BLaER1 (cell line): ENCODE measurements around the gene CHST2.

Source experiments
- H3K27ac ChIP-seq: shearing (Covaris generic); formaldehyde crosslinking; 2 replicates; pipeline ENCODE4 v1.8.1; 2022
- H3K27me3 ChIP-seq: shearing (Covaris generic); formaldehyde crosslinking; 2 replicates; pipeline ENCODE4 v1.8.1; 2022
- H3K36me3 ChIP-seq: shearing (Covaris generic); formaldehyde crosslinking; 2 replicates; pipeline ENCODE4 v1.8.1; 2022
- H3K4me1 ChIP-seq: shearing (Covaris generic); formaldehyde crosslinking; 2 replicates; pipeline ENCODE4 v1.8.1; 2022
- H3K4me2 ChIP-seq: shearing (Covaris generic); formaldehyde crosslinking; 2 replicates; pipeline ENCODE4 v1.8.1; 2022
- H3K4me3 ChIP-seq: shearing (Covaris generic); formaldehyde crosslinking; 2 replicates; pipeline ENCODE4 v1.8.1; 2022
- H3K9ac ChIP-seq: shearing (Covaris generic); formaldehyde crosslinking; 2 replicates; pipeline ENCODE4 v1.8.1; 2022
- H3K9me3 ChIP-seq: shearing (Covaris generic); formaldehyde crosslinking; 2 replicates; pipeline ENCODE4 v1.8.1; 2022
- H4K20me1 ChIP-seq: shearing (Covaris generic); formaldehyde crosslinking; 2 replicates; pipeline ENCODE4 v1.8.1; 2022
- Cebpa-rat ChIP-seq: shearing (Covaris generic); IDR thresholded peaks from 2 replicates; pipeline ENCODE4 v1.8.1; 2022

The CHST2 gene

DNA sequence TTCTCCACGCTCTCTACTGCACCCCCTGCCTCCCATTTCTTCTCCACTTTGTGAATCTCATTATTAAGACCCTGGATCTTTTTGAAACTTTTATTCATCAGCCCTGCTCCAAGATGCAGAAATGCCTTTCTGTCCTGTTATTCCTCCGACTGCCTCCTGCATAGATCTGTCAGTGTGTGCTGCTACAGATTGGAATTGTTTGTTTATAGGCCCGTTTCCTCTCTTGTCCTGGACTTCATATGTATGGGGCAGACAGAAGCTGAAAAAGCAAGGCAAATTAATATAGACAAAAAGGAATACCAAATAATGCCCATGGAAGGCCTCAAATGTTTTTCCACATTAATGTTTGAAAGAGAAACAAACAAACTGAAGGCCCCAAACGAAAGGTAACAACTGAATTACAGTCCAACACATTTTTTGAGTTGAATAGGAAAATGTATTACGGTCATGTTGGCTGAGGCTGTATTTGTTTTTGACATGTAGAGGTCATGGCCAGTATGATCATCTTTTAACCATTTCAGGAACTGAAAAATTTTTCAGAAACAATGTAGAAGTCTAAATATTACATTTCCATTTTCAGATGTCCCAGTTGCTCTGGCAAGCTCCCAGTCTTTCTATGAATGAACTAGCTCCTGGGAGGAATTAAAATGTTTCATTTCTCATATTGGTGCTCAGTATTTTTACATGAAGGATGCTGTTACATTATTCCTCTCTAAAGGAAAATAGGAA is 8.8 kb downstream of the CHST2 start:
- Histone ChIP-seq H3K36me3 (no peaks in the 10 kb centered on the region), H3K27me3 (0 out of 2 replicates have a peak, but pooled peaks cover 4% of the 10 kb centered on the region), H3K27ac (no peak overlapping the region), H3K9me3 (no peaks in the 10 kb centered on the region), H3K9ac (no peak overlapping the region), H4K20me1 (no peaks in the 10 kb centered on the region), H3K4me2 (no peak overlapping the region), H3K4me3 (no peak overlapping the region), H3K4me1 (peaks cover 2% of the 10 kb centered on the region; the same call in 1 of the 2 replicates)
- no peak for TF ChIP-seq Cebpa-rat

DNA sequence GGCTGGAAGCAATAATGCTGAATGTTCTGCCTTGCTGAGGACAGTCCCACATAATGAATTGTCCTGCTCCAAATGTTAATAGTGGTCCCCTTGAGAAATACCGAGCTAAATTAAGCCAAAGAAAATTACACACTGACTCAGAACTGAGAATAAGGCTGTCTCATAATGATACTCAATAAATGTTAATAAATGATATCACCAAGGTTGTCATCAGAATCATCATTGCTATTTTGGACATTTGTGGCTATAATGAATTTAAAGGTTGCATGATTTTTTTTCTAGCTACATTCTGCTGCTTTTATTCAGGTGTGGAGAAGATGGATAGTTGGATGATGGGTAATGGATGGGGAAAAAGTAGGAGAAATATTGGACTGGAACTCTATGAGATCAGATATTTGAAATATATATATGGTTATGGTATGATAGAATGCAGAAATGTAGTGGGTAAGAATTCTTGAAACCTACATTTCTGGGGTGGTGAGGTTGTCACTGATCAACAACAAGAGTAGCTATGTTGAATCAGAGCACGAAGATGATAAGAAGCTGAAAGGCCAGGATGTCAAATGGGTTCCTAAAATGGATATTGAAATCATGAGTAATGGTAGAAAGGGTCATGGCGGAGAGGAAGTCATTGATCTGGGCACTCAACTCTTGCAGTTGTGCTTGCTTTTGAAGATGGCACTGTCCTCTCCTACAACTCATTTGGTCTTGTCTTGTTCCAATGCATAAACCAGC is 12.8 kb downstream of the CHST2 start:
- Histone ChIP-seq H3K27me3 (no peaks in the 10 kb centered on the region), H3K9ac (no peak overlapping the region), H3K4me3 (no peak overlapping the region), H4K20me1 (no peaks in the 10 kb centered on the region), H3K9me3 (no peaks in the 10 kb centered on the region), H3K4me1 (no peaks in the 10 kb centered on the region), H3K4me2 (no peak overlapping the region), H3K27ac (no peak overlapping the region), H3K36me3 (no peaks in the 10 kb centered on the region)
- no peak for TF ChIP-seq Cebpa-rat

DNA sequence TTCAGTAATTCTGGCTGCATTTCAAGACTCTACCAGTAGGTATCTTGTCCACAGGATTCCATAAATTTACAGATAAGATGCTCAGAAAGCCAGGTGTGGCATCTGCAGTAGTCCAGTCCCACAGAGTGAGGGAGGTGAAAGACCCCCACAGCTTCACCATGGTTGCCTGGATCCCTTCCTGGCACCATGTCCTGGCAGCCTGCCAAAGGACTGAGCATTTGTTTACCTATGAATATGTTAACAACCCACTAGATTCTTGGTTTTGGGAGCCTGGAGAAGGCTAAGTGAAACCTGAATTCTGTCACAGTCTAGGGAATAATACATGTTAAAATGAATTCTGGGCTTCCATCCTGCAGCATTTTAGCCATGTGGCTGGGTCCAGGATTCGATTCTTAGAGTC is 14.9 kb downstream of the CHST2 start:
- H3K4me2 ChIP-seq, result no peak overlapping the region
- no peaks in the 10 kb centered on the region for H3K9me3 ChIP-seq
- H3K36me3 ChIP-seq, result no peaks in the 10 kb centered on the region
- H3K4me1 ChIP-seq, result no peaks in the 10 kb centered on the region
- TF ChIP-seq Cebpa-rat, result no peak
- no peaks in the 10 kb centered on the region for H4K20me1 ChIP-seq
- H3K9ac ChIP-seq, result no peak overlapping the region
- H3K4me3 ChIP-seq, result no peak overlapping the region
- H3K27ac ChIP-seq, result no peak overlapping the region
- no peaks in the 10 kb centered on the region for H3K27me3 ChIP-seq

DNA sequence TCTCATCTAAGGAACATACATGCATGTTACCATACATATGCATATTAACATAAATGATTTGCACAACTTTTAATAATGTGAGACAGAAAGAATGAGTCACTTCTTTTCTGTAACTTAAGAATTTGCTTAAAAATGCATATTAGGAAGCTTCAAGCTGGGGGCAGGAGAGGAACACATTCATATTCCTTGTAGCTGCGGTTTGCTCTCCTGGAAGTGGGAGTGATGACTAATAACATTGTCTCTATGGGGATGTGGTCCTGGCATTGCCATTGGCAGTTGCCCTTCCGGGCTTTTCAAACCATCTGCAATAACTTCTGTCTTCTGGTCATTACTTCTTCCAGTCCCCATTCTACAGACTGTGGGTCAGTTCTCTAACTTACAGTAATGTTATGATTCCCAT is 15.6 kb downstream of the CHST2 start:
- no peak for TF ChIP-seq Cebpa-rat
- H3K9ac ChIP-seq, result no peak overlapping the region
- no peak overlapping the region for H3K27ac ChIP-seq
- no peaks in the 10 kb centered on the region for H3K36me3 ChIP-seq
- no peaks in the 10 kb centered on the region for H3K9me3 ChIP-seq
- no peak overlapping the region for H3K4me3 ChIP-seq
- no peaks in the 10 kb centered on the region for H3K27me3 ChIP-seq
- H3K4me1 ChIP-seq, result no peaks in the 10 kb centered on the region
- no peaks in the 10 kb centered on the region for H4K20me1 ChIP-seq
- H3K4me2 ChIP-seq, result no peak overlapping the region

DNA sequence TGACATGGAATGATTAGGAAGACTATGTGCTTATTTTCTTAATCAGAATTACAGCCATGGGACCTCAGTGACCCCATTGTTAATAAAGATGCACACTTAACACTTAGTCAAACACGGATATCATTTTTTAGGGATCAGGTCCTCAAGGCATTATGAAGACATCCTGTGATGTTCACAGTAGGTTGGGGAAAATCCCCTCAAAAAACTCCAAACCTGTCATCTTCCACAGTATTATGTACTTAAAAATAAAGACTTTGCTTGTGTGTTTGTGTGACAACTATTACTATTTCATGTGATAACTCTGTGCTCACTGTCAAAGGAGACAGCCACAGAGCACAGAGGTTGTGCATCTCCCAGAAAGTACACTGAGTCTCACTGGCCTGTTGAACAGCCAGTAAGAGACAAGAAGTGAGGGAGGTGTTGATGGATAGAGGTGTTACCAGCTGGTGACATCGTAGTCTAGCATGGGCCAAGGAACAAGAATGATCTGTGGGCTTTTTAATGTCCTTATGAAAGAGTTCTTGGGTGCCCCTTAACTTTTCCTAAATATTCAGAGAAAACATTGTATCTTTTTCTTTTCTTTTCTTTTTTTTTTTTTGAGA is 18.0 kb downstream of the CHST2 start:
- Histone ChIP-seq H3K9me3 (no peaks in the 10 kb centered on the region), H3K27me3 (no peaks in the 10 kb centered on the region), H3K4me1 (no peaks in the 10 kb centered on the region), H3K9ac (no peak overlapping the region), H3K4me2 (no peak overlapping the region), H3K36me3 (no peaks in the 10 kb centered on the region), H3K4me3 (no peak overlapping the region), H4K20me1 (no peaks in the 10 kb centered on the region), H3K27ac (no peak overlapping the region)
- TF ChIP-seq Cebpa-rat, result no peak

DNA sequence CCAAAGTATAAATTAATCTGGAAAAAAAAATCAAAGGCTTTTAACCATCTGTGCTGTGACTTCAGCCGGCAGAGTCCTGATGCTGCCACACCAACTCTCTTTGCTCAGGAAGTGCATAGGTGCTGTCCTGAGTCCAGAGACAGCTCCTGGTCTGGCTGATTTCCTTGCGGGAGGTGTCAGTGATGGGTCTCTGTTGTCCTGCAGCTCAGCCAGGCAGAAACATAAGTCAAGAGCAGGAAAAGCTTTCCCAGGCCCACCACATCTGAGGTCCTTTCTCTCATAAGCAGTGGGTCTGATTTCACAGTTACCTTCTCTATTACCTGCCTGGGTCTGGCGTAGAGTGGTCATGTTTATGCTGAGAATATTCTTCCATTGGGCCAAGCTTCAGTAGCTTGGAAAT is 19.4 kb downstream of the CHST2 start:
- no peak for TF ChIP-seq Cebpa-rat
- Histone ChIP-seq H3K9ac (no peak overlapping the region), H3K4me1 (no peaks in the 10 kb centered on the region), H4K20me1 (no peaks in the 10 kb centered on the region), H3K27ac (no peak overlapping the region), H3K9me3 (no peaks in the 10 kb centered on the region), H3K27me3 (no peaks in the 10 kb centered on the region), H3K4me2 (no peak overlapping the region), H3K4me3 (no peak overlapping the region), H3K36me3 (no peaks in the 10 kb centered on the region)

DNA sequence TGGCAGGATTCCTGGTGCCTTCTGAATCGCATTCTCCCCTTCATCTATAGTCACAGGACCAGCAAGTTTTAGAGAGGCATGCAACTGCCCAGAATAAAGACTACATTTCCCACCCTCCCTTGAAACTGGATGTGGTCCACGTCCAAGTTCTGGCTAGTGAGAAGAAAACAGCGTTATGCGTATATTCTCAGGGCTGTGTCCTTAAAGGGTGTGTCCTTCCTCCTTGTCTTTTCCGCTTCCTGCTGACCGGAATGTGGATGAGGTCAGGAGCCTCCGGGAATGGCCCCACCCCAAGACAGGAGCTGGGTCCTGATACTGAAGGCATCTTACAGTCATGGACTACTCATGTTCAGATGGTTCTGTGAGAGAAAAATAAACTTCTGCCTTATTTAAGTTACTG is 20.2 kb downstream of the CHST2 start:
- Histone ChIP-seq H4K20me1 (no peaks in the 10 kb centered on the region), H3K27me3 (no peaks in the 10 kb centered on the region), H3K27ac (no peak overlapping the region), H3K9me3 (no peaks in the 10 kb centered on the region), H3K9ac (no peak overlapping the region), H3K4me1 (no peaks in the 10 kb centered on the region), H3K4me2 (no peak overlapping the region), H3K36me3 (no peaks in the 10 kb centered on the region), H3K4me3 (no peak overlapping the region)
- no peak for TF ChIP-seq Cebpa-rat

DNA sequence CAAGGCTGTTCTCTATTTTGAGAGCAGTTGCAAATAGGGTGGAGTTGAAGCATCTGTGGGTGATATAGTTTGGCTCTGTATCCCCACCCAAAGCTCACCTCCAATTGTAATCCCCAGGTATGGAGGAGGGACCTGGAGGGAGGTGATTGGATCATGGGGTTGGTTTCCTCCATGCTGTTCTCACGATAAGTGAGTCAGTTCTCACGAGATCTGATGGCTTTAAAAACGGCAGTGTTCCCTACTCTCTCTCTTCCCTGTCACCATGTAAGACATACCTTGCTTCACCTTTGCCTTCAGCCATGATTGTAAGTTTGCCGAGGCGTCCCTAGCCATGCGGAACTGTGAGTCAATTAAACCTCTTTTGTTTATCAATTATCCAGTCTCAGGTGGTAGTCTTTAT is 21.0 kb downstream of the CHST2 start:
- H3K36me3 ChIP-seq, result no peaks in the 10 kb centered on the region
- no peak overlapping the region for H3K4me2 ChIP-seq
- no peak for TF ChIP-seq Cebpa-rat

DNA sequence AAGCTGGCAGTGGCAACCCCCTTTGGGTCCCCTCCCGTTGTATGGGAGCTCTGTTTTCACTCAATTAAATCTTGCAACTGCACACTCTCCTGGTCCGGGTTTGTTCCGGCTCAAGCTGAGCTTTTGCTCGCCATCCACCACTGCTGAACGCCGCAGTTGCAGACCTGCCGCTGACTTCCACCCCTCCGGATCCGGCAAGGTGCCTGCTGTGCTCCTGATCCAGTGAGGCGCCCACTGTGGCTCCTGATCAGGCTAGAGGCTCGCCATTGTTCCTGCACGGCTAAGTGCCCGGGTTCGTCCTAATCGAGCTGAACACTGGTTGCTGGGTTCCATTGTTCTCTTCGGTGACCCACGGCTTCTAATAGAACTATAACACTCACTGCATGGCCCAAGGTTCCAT is 22.8 kb downstream of the CHST2 start:
- TF ChIP-seq Cebpa-rat, result no peak
- Histone ChIP-seq H3K4me2 (no peak overlapping the region), H4K20me1 (no peaks in the 10 kb centered on the region), H3K9me3 (no peaks in the 10 kb centered on the region), H3K9ac (no peak overlapping the region), H3K4me1 (0 out of 2 replicates have a peak, but pooled peaks cover 4% of the 10 kb centered on the region), H3K27ac (no peak overlapping the region), H3K4me3 (no peak overlapping the region), H3K36me3 (no peaks in the 10 kb centered on the region), H3K27me3 (no peaks in the 10 kb centered on the region)

More for the DNA sequence above, 21.0 kb downstream of the CHST2 start:
- Histone ChIP-seq H3K27me3 (no peaks in the 10 kb centered on the region), H4K20me1 (no peaks in the 10 kb centered on the region), H3K9ac (no peak overlapping the region), H3K4me3 (no peak overlapping the region), H3K27ac (no peak overlapping the region), H3K4me1 (no peaks in the 10 kb centered on the region), H3K9me3 (no peaks in the 10 kb centered on the region)

DNA sequence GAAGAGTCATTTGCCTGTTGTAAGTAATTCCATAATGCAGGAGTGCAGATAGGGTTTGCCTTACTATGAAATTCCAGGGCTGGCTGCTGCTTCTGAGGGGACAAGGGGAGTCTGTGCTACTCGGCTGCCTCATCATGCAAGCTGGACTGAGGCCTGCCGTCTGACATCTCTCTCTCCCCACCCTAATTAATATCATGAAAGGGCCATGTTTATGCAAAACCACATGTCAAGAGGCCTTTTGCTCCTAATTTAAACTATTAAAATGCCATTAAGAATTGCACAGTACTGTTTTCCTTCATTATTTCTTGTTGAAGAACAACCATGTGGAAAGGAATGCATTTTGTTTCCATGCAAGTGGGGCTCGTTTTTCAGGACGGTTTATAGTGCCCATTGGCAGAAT is 26.3 kb downstream of the CHST2 start:
- H3K9ac ChIP-seq, result no peak overlapping the region
- no peaks in the 10 kb centered on the region for H3K36me3 ChIP-seq
- no peak overlapping the region for H3K4me2 ChIP-seq
- 0 out of 2 replicates have a peak, but pooled peaks cover 4% of the 10 kb centered on the region for H3K4me1 ChIP-seq
- TF ChIP-seq Cebpa-rat, result no peak
- H3K9me3 ChIP-seq, result no peaks in the 10 kb centered on the region
- no peaks in the 10 kb centered on the region for H4K20me1 ChIP-seq
- H3K4me3 ChIP-seq, result no peak overlapping the region
- no peaks in the 10 kb centered on the region for H3K27me3 ChIP-seq
- no peak overlapping the region for H3K27ac ChIP-seq
